Stimulated activated memory B cell treated with anti-CD40 and anti-IgM and Interleukin-4, amounts not matched to agents 10 μg/mL and 1 μg/mL and 100 μg/mL, for 72 hours (primary cell): ENCODE results near the gene RBMS1.
A peak's percentile ranks its signal among the peaks of the same experiment; 100 is the strongest.

Source experiments
- ATAC-seq: fragments of 150-1000 bp; cut with Tn5 transposase; 2 replicates; pipeline ENCODE4 v1.10.0; 2021
- H3K27ac Mint-ChIP-seq: one replicate; pipeline ENCODE4 v1.8.0; 2022; ENCODE audit warnings: mild to moderate bottlenecking, mixed read lengths
- H3K27me3 Mint-ChIP-seq: one replicate; pipeline ENCODE4 v1.8.0; 2022; ENCODE audit warnings: mixed read lengths
- H3K36me3 Mint-ChIP-seq: one replicate; pipeline ENCODE4 v1.8.0; 2022; ENCODE audit warnings: mixed read lengths
- H3K4me1 Mint-ChIP-seq: one replicate; pipeline ENCODE4 v1.8.0; 2022; ENCODE audit warnings: mixed read lengths
- H3K4me3 Mint-ChIP-seq: one replicate; pipeline ENCODE4 v1.8.0; 2022; ENCODE audit warnings: mild to moderate bottlenecking, moderate library complexity, mixed read lengths
- H3K9me3 Mint-ChIP-seq: one replicate; pipeline ENCODE4 v1.8.0; 2022; ENCODE audit warnings: mixed read lengths

RBMS1 gene

GRCh38 chr2:160493227-160494028, at the start of gene RBMS1:
Gene RBMS1 (minus strand): TSS chr2:160493807. CDS start chr2:160493363, 444 bp downstream.
- H3K27ac Mint-ChIP-seq: no peak within 1 kb of the TSS
- peak; percentile 60 for ATAC-seq
- no peaks in the 10 kb centered on the region for H3K9me3 Mint-ChIP-seq
- no peaks in the 10 kb centered on the region for H3K36me3 Mint-ChIP-seq
- H3K27me3 Mint-ChIP-seq: peaks cover 66% of the 10 kb centered on the region
- peak within 1 kb of the TSS; percentile 79 for H3K4me3 Mint-ChIP-seq
- H3K4me1 Mint-ChIP-seq: peaks cover 12% of the 10 kb centered on the region

- Mint-ChIP-seq H3K27ac (no peak overlapping the region), H3K4me1 (no peaks in the 10 kb centered on the region), H3K9me3 (no peaks in the 10 kb centered on the region), H3K36me3 (no peaks in the 10 kb centered on the region), H3K4me3 (no peak overlapping the region), H3K27me3 (no peaks in the 10 kb centered on the region)
- ATAC-seq: no peak
These were observed 48.1 kb upstream of the RBMS1 start for GRCh38 chr2:160541745-160542144.

GRCh38 chr2:160538559-160539355, 45.1 kb upstream of the RBMS1 start:
- Mint-ChIP-seq H3K9me3 (no peaks in the 10 kb centered on the region), H3K27me3 (no peaks in the 10 kb centered on the region), H3K27ac (no peak overlapping the region), H3K4me3 (no peak overlapping the region), H3K36me3 (no peaks in the 10 kb centered on the region), H3K4me1 (no peaks in the 10 kb centered on the region)
- peak; percentile 18 for ATAC-seq

GRCh38 chr2:160538115-160538514, 44.5 kb upstream of the RBMS1 start:
- no peak overlapping the region for H3K27ac Mint-ChIP-seq
- no peaks in the 10 kb centered on the region for H3K4me1 Mint-ChIP-seq
- no peaks in the 10 kb centered on the region for H3K36me3 Mint-ChIP-seq
- no peak for ATAC-seq
- no peaks in the 10 kb centered on the region for H3K27me3 Mint-ChIP-seq
- H3K9me3 Mint-ChIP-seq: no peaks in the 10 kb centered on the region
- no peak overlapping the region for H3K4me3 Mint-ChIP-seq

- H3K27me3 Mint-ChIP-seq: peaks cover 15% of the 10 kb centered on the region
- no peaks in the 10 kb centered on the region for H3K4me1 Mint-ChIP-seq
- H3K36me3 Mint-ChIP-seq: no peaks in the 10 kb centered on the region
- H3K4me3 Mint-ChIP-seq: no peak overlapping the region
- peaks cover under 1% of the 10 kb centered on the region for H3K9me3 Mint-ChIP-seq
- H3K27ac Mint-ChIP-seq: no peak overlapping the region
- no peak for ATAC-seq
These were observed 41.4 kb upstream of the RBMS1 start for GRCh38 chr2:160534996-160535395.

- H3K4me1 Mint-ChIP-seq: no peaks in the 10 kb centered on the region
- H3K36me3 Mint-ChIP-seq: no peaks in the 10 kb centered on the region
- H3K27me3 Mint-ChIP-seq: peaks cover 22% of the 10 kb centered on the region
- no peak overlapping the region for H3K4me3 Mint-ChIP-seq
- ATAC-seq: no peak
- H3K9me3 Mint-ChIP-seq: peaks cover 3% of the 10 kb centered on the region
- no peak overlapping the region for H3K27ac Mint-ChIP-seq
These were observed 40.6 kb upstream of the RBMS1 start for GRCh38 chr2:160534249-160534648.

- Mint-ChIP-seq H3K27me3 (peaks cover 29% of the 10 kb centered on the region), H3K36me3 (no peaks in the 10 kb centered on the region), H3K9me3 (peaks cover 3% of the 10 kb centered on the region), H3K4me3 (no peak overlapping the region), H3K4me1 (no peaks in the 10 kb centered on the region), H3K27ac (no peak overlapping the region)
- ATAC-seq: no peak
These were observed 39.9 kb upstream of the RBMS1 start for GRCh38 chr2:160533482-160533881.

GRCh38 chr2:160532388-160532787, 38.8 kb upstream of the RBMS1 start:
- ATAC-seq: no peak
- Mint-ChIP-seq H3K36me3 (no peaks in the 10 kb centered on the region), H3K4me3 (no peak overlapping the region), H3K4me1 (no peaks in the 10 kb centered on the region), H3K27me3 (peaks cover 40% of the 10 kb centered on the region), H3K9me3 (peaks cover 5% of the 10 kb centered on the region), H3K27ac (no peak overlapping the region)

- no peak for ATAC-seq
- Mint-ChIP-seq H3K4me3 (no peak overlapping the region), H3K27ac (no peak overlapping the region), H3K4me1 (no peaks in the 10 kb centered on the region), H3K27me3 (peaks cover 21% of the 10 kb centered on the region), H3K9me3 (peaks cover 2% of the 10 kb centered on the region), H3K36me3 (no peaks in the 10 kb centered on the region)
These were observed 29.5 kb upstream of the RBMS1 start for GRCh38 chr2:160522951-160523710.

GRCh38 chr2:160517731-160518130, 24.1 kb upstream of the RBMS1 start:
- Mint-ChIP-seq H3K27ac (no peak overlapping the region), H3K4me3 (no peak overlapping the region), H3K9me3 (no peaks in the 10 kb centered on the region), H3K36me3 (no peaks in the 10 kb centered on the region), H3K4me1 (peaks cover 13% of the 10 kb centered on the region), H3K27me3 (peaks cover 42% of the 10 kb centered on the region)
- ATAC-seq: no peak

GRCh38 chr2:160516547-160517365, 23.1 kb upstream of the RBMS1 start:
- Mint-ChIP-seq H3K9me3 (no peaks in the 10 kb centered on the region), H3K4me1 (peaks cover 13% of the 10 kb centered on the region), H3K27me3 (peaks cover 50% of the 10 kb centered on the region), H3K4me3 (no peak overlapping the region), H3K36me3 (no peaks in the 10 kb centered on the region), H3K27ac (no peak overlapping the region)
- peak; percentile 79 for ATAC-seq

GRCh38 chr2:160515120-160515519, 21.5 kb upstream of the RBMS1 start:
- Mint-ChIP-seq H3K36me3 (no peaks in the 10 kb centered on the region), H3K4me1 (peaks cover 13% of the 10 kb centered on the region), H3K27ac (no peak overlapping the region), H3K9me3 (no peaks in the 10 kb centered on the region), H3K27me3 (peaks cover 60% of the 10 kb centered on the region), H3K4me3 (no peak overlapping the region)
- no peak for ATAC-seq

- no peak overlapping the region for H3K27ac Mint-ChIP-seq
- no peak for ATAC-seq
- no peaks in the 10 kb centered on the region for H3K36me3 Mint-ChIP-seq
- H3K4me1 Mint-ChIP-seq: peaks cover 13% of the 10 kb centered on the region
- no peaks in the 10 kb centered on the region for H3K9me3 Mint-ChIP-seq
- no peak overlapping the region for H3K4me3 Mint-ChIP-seq
- H3K27me3 Mint-ChIP-seq: peaks cover 46% of the 10 kb centered on the region
These were observed 19.5 kb upstream of the RBMS1 start for GRCh38 chr2:160513120-160513519.

- H3K4me1 Mint-ChIP-seq: peaks cover 13% of the 10 kb centered on the region
- H3K36me3 Mint-ChIP-seq: no peaks in the 10 kb centered on the region
- no peak overlapping the region for H3K4me3 Mint-ChIP-seq
- H3K9me3 Mint-ChIP-seq: no peaks in the 10 kb centered on the region
- ATAC-seq: no peak
- no peak overlapping the region for H3K27ac Mint-ChIP-seq
- peaks cover 45% of the 10 kb centered on the region for H3K27me3 Mint-ChIP-seq
These were observed 18.9 kb upstream of the RBMS1 start for GRCh38 chr2:160512491-160512890.
